Measurements from ENCODE around the gene APOO. TPM values are rescaled to one million over a fixed set of nuclear protein-coding genes. Genes with fewer than 3 reads are reported as not detected.

The APOO gene
- total and polyA plus RNA-seq, 9 donors: 6.0 to 39.5 (median 13.3) TPM

- Histone ChIP-seq H3K9me3 (no peaks in the 10 kb centered on the region), H3K36me3 (no peaks in the 10 kb centered on the region), H3K27me3 (no peaks in the 10 kb centered on the region), H3K4me1 (ENCODE audit: insufficient read depth) (no peaks in the 10 kb centered on the region), H3K27ac (no peak overlapping the region), H3K4me3 (no peak overlapping the region)
- 68 to 72% (median 71%) methylated on average over 4 of the region's 4 CpGs for WGBS, 3 donors
- intact Hi-C loops (cut with DNase I): no loop called here
- TF ChIP-seq CTCF (IDR thresholded peaks at IDR 0.05): no peak
- TF ChIP-seq POLR2A (IDR thresholded peaks at IDR 0.05): no peak
- TF ChIP-seq EP300 (IDR thresholded peaks at IDR 0.05): no peak
- DNase-seq: no peak
Measured at GRCh38 chrX:23884427-23885024, 23.2 kb downstream of the APOO start.

- no peak for DNase-seq
- no peaks in the 10 kb centered on the region for H3K4me1 ChIP-seq (ENCODE audit: insufficient read depth)
- H3K27me3 ChIP-seq: no peaks in the 10 kb centered on the region
- WGBS, 3 donors: 34 to 37% (median 37%) methylated on average over 9 of the region's 9 CpGs
- intact Hi-C loops (cut with DNase I): no loop called here
- TF ChIP-seq CTCF (IDR thresholded peaks at IDR 0.05): no peak
- TF ChIP-seq EP300 (IDR thresholded peaks at IDR 0.05): no peak
- TF ChIP-seq POLR2A (IDR thresholded peaks at IDR 0.05): no peak
- no peaks in the 10 kb centered on the region for H3K9me3 ChIP-seq
- no peak overlapping the region for H3K27ac ChIP-seq
- H3K4me3 ChIP-seq: no peak overlapping the region
- H3K36me3 ChIP-seq: no peaks in the 10 kb centered on the region
Measured at GRCh38 chrX:23883737-23884354, 23.9 kb downstream of the APOO start.

DNA sequence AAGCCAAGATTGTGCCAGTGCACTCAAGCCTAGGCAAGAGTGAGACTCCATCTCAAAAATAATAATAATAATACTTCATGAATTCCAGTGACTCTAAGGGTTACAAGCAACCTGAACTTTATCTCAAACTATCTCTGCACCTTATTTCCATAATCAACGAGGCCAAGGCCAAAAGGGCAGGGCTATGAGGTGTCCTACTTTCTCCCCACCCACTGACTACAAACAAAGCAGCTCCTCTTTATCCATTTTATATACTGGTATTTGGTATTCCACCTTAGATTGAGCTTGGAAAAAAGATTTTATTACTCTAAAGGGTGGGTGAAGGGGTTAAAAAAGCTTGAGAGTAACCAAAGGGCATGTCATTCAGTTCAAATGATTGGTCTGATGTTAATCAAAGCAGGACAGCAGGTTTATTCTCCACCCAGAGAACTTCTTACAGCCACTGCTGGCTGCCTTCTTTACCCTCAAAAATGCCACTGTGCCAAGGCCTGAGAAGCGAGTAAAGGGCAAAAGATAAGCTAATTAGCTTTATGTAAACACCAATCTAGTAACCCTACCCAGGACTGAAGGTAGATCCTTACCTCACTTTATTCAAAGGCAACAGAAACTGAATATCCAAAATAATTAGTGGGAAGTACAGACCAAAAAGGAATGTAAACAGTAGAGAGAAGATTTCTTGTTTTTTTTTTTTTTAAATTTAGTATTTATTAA is 28.2 kb downstream of the APOO start:
- intact Hi-C loops (cut with DNase I): no loop called here
- DNase-seq: no peak
- TF ChIP-seq EP300 (IDR thresholded peaks at IDR 0.05) (no peak), CTCF (IDR thresholded peaks at IDR 0.05) (no peak), POLR2A (IDR thresholded peaks at IDR 0.05) (no peak)
- H3K4me1 ChIP-seq (ENCODE audit: insufficient read depth): no peaks in the 10 kb centered on the region
- no peaks in the 10 kb centered on the region for H3K36me3 ChIP-seq
- H3K27ac ChIP-seq: no peak overlapping the region
- WGBS, 3 donors: 19 to 35% (median 30%) methylated on average over 2 of the region's 2 CpGs
- H3K9me3 ChIP-seq: no peaks in the 10 kb centered on the region
- H3K27me3 ChIP-seq: no peaks in the 10 kb centered on the region
- H3K4me3 ChIP-seq: no peak overlapping the region

DNA sequence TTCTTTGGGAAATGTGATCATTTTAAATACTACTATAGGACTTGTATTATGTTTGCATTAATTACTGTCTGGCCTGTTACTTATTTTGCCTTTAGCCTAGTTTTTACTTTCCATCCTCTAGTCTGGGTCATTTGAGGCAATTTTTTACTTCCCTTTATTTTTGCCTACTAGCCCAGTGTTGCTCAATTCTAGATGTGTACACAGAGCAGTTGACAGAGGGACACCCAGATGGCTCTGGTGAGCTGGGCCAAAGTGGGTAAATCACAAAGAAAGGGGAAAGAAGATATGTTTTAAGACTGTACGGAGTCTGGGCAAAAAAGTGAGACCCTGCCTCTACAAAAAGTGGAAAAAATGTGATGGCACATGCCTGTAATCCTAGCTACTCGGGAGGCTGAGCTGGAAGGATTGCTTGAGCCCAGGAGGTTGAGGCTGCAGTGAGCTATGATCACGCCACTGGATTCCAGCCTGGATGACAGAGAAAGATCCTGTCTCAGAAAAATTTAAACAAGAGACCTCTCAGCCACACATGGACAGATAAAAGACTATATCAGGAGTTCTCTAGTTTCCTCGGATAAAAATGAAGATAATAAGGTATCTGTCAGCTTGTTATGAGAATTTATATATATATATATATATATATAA is 35.7 kb downstream of the APOO start:
- Histone ChIP-seq H3K4me1 (ENCODE audit: insufficient read depth) (no peaks in the 10 kb centered on the region), H3K27me3 (no peaks in the 10 kb centered on the region), H3K9me3 (no peaks in the 10 kb centered on the region), H3K36me3 (no peaks in the 10 kb centered on the region), H3K4me3 (no peak overlapping the region), H3K27ac (no peak overlapping the region)
- TF ChIP-seq POLR2A (IDR thresholded peaks at IDR 0.05) (no peak), CTCF (IDR thresholded peaks at IDR 0.05) (no peak), EP300 (IDR thresholded peaks at IDR 0.05) (no peak)
- DNase-seq: no peak
- 73 to 80% (median 73%) methylated on average over 4 of the region's 4 CpGs for WGBS, 3 donors
- intact Hi-C loops (cut with DNase I): no loop called here
